ENCODE measurements around the gene PHLDB1.

The PHLDB1 gene

GRCh38 chr11:118639899-118640298 is 32.5 kb downstream of the PHLDB1 start:
- no peak for DNase-seq (ENCODE audit: low read depth)

- DNase-seq (ENCODE audit: low read depth): no peak
These were observed 33.1 kb downstream of the PHLDB1 start for GRCh38 chr11:118640332-118641154.

DNA sequence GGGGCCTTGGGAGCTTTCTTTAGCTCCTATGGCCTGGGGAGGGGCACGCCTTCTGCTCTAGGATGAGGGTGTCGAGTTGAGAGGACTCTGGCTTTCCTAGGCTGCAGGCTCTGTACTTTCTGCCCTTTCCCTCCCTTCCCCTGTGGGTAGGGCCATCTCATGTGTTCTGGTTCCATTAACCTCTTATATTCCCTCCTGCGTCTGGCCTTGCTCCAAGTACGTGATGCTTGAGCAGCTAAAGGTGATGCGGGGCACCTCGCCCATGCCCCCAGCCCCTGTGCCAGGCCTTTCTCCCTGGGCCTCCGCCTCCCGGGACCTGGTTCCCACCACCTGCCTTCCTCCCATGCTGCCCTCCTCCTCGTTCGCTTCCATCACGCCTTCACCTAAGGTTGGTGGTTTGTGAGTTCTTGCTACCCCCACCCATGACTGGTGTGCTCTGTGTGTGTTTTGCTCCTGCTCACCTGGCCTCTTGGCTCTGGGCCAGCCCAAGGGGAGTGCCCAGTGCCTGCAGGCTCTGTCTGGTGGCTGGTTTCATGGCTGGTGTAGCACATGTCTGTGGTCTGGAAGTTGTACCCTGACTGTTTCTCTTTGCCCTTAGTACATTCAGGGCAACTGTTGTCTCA is 34.1 kb downstream of the PHLDB1 start:
- DNase-seq (ENCODE audit: low read depth): no peak

GRCh38 chr11:118643142-118643994 is 36.0 kb downstream of the PHLDB1 start:
- no peak for DNase-seq (ENCODE audit: low read depth)

DNA sequence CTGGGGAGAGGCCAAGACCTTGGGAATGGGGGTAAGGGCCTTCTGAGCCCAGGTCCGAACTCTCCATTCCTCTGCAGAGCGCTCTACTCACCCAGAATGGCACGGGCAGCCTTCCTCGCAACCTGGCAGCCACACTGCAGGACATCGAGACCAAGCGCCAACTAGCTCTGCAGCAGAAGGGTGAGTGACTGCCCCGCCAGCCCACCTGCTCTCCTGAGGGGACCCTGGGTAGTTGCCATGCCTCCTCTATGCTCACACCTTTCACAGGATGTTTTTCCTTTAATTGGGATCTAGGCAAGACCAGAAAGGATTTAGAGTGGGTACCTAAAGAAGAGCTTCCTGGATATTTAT is 36.6 kb downstream of the PHLDB1 start:
- no peak for DNase-seq (ENCODE audit: low read depth)

- no peak for DNase-seq (ENCODE audit: low read depth)
These were observed 37.1 kb downstream of the PHLDB1 start for GRCh38 chr11:118644496-118644895.

DNA sequence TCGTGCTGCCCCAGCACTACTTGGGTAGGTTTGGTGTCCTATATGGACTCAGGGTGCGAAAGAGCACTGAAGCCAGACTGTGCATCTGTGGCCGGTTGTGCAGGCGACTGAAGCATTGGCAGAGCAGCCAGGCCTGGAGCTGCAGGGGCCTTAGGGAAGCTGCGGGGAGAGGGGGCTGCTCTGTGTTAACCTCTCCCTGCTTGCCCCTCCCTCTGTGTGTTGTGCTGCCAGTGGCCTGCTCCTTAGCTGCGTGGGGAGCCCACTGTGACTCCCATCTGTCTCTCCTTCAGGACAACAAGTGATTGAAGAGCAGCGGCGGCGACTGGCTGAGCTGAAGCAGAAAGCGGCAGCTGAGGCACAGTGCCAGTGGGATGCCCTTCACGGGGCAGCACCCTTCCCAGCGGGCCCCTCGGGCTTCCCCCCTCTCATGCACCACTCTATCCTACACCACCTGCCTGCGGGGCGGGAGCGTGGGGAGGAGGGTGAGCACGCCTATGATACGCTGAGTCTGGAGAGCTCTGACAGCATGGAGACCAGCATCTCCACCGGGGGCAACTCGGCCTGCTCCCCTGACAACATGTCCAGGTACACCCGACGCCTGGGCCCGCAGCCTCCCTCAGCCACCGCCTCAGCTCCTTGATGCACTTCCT is 37.8 kb downstream of the PHLDB1 start:
- no peak for DNase-seq (ENCODE audit: low read depth)

DNA sequence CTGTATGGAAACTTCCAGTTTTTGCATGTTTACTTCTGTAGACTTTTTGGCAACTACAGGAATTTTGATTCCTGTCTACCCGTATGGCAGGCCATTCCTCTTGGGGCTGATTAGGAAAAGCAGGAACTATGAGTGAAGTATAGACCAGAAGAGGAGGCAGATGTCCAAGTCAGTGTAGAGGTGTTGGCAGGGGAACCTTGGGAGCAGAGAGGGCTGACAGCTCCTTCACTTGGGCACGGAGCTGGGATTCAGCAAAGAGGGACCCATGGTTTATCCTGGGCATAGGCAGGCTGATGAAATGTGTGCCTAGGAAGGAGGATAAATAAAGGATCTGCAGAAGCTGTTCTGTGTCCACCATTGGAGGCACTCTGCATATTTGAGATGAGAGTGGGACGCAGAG is 39.0 kb downstream of the PHLDB1 start:
- DNase-seq (ENCODE audit: low read depth): no peak

DNA sequence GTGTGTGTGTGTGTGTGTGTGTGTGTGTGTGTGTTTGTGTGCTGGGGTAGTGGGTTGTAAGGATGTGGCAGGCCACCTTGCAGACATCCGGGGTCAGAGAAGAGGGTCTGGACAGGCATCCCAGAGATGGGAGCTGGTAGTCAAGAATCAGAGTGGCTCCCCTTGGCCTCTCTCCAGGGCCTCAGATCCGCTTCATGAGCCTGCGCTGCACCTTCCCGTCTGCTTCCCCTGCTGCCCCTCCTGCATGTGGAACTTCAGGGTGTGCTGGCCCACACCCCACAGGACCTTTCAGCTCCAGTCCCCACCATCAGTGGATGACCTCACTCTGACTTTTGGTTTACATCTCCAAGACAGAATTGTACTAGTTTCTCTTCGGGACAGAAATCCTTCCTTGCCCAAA is 40.9 kb downstream of the PHLDB1 start:
- no peak for DNase-seq (ENCODE audit: low read depth)

DNA sequence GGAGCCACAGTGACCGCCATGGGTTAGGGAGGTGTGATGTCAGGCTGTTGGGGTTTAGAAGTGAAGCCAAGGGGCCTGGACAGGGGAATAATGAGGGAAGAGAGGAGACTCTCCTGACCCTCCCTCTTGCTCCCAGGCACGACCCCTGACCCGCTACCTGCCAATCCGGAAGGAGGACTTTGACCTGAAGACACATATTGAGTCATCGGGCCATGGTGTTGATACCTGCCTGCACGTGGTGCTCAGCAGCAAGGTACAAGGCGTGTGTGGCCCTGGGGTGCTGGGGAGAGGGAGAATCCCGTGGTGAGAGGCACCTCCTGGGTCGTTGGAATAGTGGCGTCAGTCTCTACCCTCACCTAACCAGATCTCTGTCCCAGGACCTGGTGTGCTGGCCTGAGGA is 42.5 kb downstream of the PHLDB1 start:
- DNase-seq (ENCODE audit: low read depth): no peak

GRCh38 chr11:118650366-118650765 is 43.0 kb downstream of the PHLDB1 start:
- no peak for DNase-seq (ENCODE audit: low read depth)

DNA sequence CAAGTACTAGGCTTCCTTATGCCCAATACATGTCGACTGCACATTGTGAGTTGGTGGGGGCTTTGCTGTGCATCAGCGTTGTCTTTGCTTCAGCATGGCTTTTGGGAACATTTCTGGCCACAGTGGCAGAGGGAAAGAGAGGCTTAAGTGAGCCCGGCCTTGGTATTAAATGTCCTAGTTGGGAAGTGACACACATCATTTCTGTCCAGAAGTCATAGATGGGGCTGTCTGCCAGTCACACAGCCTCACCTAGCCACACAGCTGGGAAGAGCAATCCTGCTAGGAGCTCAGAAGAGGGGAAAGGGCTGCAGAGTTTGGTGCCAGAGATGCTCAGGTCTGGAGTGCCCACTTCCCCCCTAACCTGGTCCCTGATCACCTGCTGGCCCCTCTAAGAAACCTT is 44.4 kb downstream of the PHLDB1 start:
- no peak for DNase-seq (ENCODE audit: low read depth)

- no peak for DNase-seq (ENCODE audit: low read depth)
These were observed 45.3 kb downstream of the PHLDB1 start for GRCh38 chr11:118652681-118653181.

GRCh38 chr11:118653684-118654390 is 46.4 kb downstream of the PHLDB1 start:
- DNase-seq (ENCODE audit: low read depth): no peak

- no peak for DNase-seq (ENCODE audit: low read depth)
These were observed 48.2 kb downstream of the PHLDB1 start for GRCh38 chr11:118655486-118656190.

GRCh38 chr11:118656563-118657165 is 49.2 kb downstream of the PHLDB1 start:
- no peak for DNase-seq (ENCODE audit: low read depth)

DNA sequence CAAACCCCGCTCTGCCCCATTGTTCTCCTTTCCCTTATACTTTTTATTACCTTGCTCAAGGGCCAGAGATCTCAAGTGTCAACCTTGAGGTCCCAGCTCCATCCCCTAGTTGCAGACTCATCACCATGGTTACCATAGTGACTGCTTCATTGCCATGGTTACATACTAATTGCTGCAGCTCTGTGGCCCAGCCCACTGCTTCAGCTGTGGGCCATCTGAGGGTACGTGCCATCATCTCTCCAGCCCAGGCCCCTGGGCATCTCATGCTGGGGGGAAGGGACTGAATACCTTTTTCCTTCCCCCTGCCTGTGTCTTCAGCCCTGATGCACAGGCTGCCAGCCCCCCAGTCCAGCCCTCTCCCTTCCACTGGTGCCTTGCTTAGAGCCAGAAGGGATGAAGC is 49.8 kb downstream of the PHLDB1 start:
- no peak for DNase-seq (ENCODE audit: low read depth)

- no peak for DNase-seq (ENCODE audit: low read depth)
These were observed 50.5 kb downstream of the PHLDB1 start for GRCh38 chr11:118657709-118658428.

DNA sequence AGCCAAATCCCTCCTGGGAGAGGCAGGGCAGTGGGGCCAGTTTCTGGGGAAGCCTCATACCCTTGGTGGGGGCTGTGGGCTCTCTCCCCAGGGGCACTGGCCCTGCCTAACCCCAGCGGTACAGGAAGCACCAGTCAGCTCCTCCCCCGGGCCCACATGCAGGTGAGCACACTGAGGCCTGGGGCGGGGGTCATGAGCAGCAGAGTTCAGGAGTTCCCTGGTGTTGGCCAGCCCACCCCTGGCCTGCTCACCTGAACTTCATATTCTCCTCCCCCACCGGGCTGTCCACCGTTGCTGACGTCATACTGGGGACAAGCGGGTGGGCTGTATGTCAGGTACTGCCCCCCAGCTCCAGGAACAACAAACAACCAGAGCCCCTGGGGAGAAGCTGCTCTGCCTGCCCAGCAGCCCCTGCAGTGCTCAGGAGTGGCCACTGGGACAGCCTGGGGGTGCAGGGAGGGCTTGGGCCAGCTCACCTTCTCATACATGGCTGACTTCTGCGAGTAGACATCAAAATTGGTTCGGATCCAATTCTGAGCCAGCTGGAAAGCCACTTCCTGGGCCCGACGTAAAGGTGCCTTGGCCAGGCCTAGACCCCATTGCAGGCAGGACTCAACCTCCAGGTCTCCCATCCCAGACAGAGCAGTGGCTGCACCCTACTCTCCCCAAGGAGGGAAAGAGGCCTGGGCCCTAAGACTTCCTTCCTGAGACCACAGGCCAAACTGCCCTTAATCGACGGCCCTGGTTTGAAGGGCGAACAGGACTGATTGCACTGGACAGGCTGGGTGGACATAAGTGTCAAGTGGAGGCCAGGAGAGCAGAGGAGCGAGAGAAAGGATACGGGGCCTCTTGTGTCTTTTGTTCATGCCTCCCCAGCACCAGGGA is 51.3 kb downstream of the PHLDB1 start:
- DNase-seq (ENCODE audit: low read depth): no peak
